WERI-Rb-1 (cell line): ENCODE measurements around the gene LNPEP.

Source experiments
- DNase-seq: peaks from one replicate; pipeline ENCODE4 v3.0.0-alpha.2; 2020
- H3K27ac ChIP-seq: fragments of 250-450 bp; sonication (Bioruptor Pico); 2 replicates; pipeline ENCODE4 v1.5.1; 2020; ENCODE audit warnings: mild to moderate bottlenecking, moderate library complexity
- H3K27me3 ChIP-seq: fragments of 250-450 bp; sonication (Bioruptor Pico); 2 replicates; pipeline ENCODE4 v1.5.1; 2021; ENCODE audit warnings: mild to moderate bottlenecking, low read depth, moderate library complexity; ENCODE audit not compliant: insufficient read depth, severe bottlenecking
- H3K36me3 ChIP-seq: fragments of 250-450 bp; sonication (Bioruptor Pico); 2 replicates; pipeline ENCODE4 v1.5.1; 2020; ENCODE audit warnings: mild to moderate bottlenecking, moderate library complexity
- H3K4me3 ChIP-seq: 2 replicates; pipeline ENCODE4 v1.5.1; 2011; ENCODE audit warnings: low read depth, mild to moderate bottlenecking, control low read depth, low read length
- H3K9me3 ChIP-seq: fragments of 250-450 bp; sonication (Bioruptor Pico); 2 replicates; pipeline ENCODE4 v1.5.1; 2021; ENCODE audit warnings: mild to moderate bottlenecking, moderate library complexity; ENCODE audit not compliant: severe bottlenecking
- CTCF ChIP-seq: IDR thresholded peaks from 2 replicates; pipeline ENCODE4 v1.5.1; 2011; ENCODE audit warnings: low read depth, mild to moderate bottlenecking, control low read depth, inconsistent platforms, low read length

Gene LNPEP

GRCh38 chr5:96972599-96973334 lies 36.9 kb downstream of the LNPEP start:
- Histone ChIP-seq H3K27ac (no peak overlapping the region), H3K36me3 (no peaks in the 10 kb centered on the region), H3K4me3 (no peak overlapping the region), H3K27me3 (no peaks in the 10 kb centered on the region), H3K9me3 (no peaks in the 10 kb centered on the region)
- DNase-seq: no peak
- TF ChIP-seq CTCF: no peak

- no peak overlapping the region for H3K4me3 ChIP-seq
- no peak overlapping the region for H3K27ac ChIP-seq
- H3K36me3 ChIP-seq: no peaks in the 10 kb centered on the region
- no peak for DNase-seq
- TF ChIP-seq CTCF: no peak
- H3K27me3 ChIP-seq: no peaks in the 10 kb centered on the region
- no peaks in the 10 kb centered on the region for H3K9me3 ChIP-seq
Observed at GRCh38 chr5:96973532-96974401, 37.9 kb downstream of the LNPEP start.

DNA sequence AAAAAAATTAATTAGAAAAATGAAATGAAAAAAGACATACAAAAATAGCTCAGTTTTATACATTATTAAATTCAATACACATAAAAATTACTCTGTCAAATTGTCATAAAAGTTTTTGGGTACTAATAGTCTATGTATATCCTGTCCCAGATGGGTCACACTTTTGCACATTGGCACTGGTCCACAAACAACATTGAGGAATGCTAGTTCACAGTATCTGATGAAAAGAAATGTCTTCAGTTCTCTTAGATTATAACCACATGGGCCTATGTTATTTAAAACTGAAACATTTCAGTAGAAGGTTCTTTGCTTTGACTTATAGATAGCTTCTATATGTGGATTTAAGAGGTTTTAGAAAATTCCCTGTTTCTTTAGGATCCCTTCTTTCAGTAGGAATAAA lies 39.8 kb downstream of the LNPEP start:
- no peaks in the 10 kb centered on the region for H3K27me3 ChIP-seq
- no peaks in the 10 kb centered on the region for H3K9me3 ChIP-seq
- no peak overlapping the region for H3K27ac ChIP-seq
- no peak overlapping the region for H3K4me3 ChIP-seq
- no peak for DNase-seq
- peaks cover 12% of the 10 kb centered on the region for H3K36me3 ChIP-seq
- TF ChIP-seq CTCF: no peak

DNA sequence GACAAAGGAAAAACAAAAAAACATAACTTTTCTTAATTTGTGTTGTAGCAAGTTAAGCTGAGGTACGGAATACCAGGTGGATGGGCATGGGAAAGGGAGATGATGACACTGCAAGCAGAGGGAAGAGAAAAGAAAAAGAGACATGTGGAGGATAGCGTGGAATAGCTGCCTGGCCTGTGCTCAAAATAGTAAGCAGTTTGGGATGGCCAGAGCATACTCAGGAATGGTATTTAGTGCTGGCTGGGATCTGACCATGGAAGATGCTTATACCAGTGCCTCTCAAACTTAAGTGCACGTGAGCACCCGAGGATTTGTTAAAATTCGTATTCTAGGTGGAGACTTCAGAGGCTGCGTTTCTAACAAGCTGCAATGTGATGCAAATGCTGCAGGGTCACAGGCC lies 41.3 kb downstream of the LNPEP start:
- Histone ChIP-seq H3K4me3 (no peak overlapping the region), H3K27ac (no peak overlapping the region), H3K27me3 (no peaks in the 10 kb centered on the region), H3K36me3 (peaks cover 16% of the 10 kb centered on the region), H3K9me3 (no peaks in the 10 kb centered on the region)
- DNase-seq: no peak
- no peak for TF ChIP-seq CTCF

GRCh38 chr5:96978812-96979449 lies 43.1 kb downstream of the LNPEP start:
- Histone ChIP-seq H3K27ac (no peak overlapping the region), H3K27me3 (no peaks in the 10 kb centered on the region), H3K36me3 (peaks cover 16% of the 10 kb centered on the region), H3K4me3 (no peak overlapping the region), H3K9me3 (no peaks in the 10 kb centered on the region)
- DNase-seq: peak; percentile 26
- no peak for TF ChIP-seq CTCF
